ENCODE measurements around the gene CNN1. TPM values are rescaled to one million over a fixed set of nuclear protein-coding genes. Genes with fewer than 3 reads are reported as not detected.

The CNN1 gene
- total RNA-seq, 1 experiment from 2014 or later, result 0.54 TPM

DNA sequence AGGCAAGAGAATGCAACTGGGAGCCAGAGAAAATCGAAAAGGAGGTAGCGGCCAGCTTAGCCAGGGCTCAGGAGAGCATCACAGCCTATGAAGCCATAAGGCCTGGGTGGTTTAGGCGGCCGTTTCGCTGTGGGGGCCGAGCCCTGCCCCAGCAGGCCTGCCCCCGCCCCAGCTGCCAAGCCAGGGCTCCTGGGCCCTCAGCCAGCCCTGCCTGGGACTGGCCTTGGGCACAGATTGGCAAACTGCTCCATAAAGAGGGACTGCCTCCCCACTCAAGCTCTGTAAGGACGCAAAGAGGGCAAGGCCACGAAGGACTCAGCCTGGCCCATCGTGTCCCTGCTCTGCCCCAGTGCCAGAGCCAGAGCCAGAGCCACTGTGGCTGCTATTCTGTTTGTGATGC lies 43.2 kb upstream of the CNN1 start:
- TF ChIP-seq, protein P1, sequence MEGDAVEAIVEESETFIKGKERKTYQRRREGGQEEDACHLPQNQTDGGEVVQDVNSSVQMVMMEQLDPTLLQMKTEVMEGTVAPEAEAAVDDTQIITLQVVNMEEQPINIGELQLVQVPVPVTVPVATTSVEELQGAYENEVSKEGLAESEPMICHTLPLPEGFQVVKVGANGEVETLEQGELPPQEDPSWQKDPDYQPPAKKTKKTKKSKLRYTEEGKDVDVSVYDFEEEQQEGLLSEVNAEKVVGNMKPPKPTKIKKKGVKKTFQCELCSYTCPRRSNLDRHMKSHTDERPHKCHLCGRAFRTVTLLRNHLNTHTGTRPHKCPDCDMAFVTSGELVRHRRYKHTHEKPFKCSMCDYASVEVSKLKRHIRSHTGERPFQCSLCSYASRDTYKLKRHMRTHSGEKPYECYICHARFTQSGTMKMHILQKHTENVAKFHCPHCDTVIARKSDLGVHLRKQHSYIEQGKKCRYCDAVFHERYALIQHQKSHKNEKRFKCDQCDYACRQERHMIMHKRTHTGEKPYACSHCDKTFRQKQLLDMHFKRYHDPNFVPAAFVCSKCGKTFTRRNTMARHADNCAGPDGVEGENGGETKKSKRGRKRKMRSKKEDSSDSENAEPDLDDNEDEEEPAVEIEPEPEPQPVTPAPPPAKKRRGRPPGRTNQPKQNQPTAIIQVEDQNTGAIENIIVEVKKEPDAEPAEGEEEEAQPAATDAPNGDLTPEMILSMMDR (IDR thresholded peaks at IDR 0.05; ENCODE audit: insufficient read depth in 1 of 2, low read depth in 1 of 2, low read length in 1 of 2, severe bottlenecking in 1 of 2, unreplicated experiment in 1 of 2), result no peak

DNA sequence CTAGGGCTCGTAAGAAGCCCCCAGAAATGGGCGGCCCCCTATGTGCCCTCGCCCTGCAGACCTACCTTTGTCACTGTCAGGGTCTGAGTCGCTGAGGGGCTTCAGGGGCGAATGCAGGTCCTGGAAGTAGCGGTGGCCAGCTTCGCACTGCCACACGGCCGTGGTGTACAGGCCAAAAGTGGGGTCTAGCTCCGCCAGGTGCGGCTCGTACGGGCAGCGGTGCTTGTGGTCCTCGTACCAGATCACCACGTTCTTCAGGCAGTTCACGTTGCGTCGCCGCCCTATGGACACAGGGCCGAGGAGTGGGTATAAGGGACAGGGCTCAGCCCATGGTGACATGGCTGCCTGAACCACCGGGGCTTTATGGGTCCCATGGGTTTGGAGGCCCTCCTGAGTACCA lies 42.8 kb upstream of the CNN1 start:
- Mint-ChIP-seq H3K9me3 (ENCODE audit: unreplicated experiment) (no peaks in the 10 kb centered on the region), H3K4me3 (ENCODE audit: unreplicated experiment) (no peak overlapping the region), H3K36me3 (ENCODE audit: insufficient read depth, unreplicated experiment) (peaks cover 14% of the 10 kb centered on the region), H3K27ac (ENCODE audit: unreplicated experiment) (no peak overlapping the region), H3K27me3 (ENCODE audit: insufficient read depth, unreplicated experiment) (no peaks in the 10 kb centered on the region), H3K4me1 (ENCODE audit: low read depth, unreplicated experiment) (peaks cover 4% of the 10 kb centered on the region)
- Histone ChIP-seq H3K36me3 (ENCODE audit: control insufficient read depth, insufficient read depth, low read length) (no peaks in the 10 kb centered on the region; the same call in 1 of the 2 replicates), H3K27me3 (replicated peaks; ENCODE audit: control insufficient read depth, insufficient read depth, low read length) (no peaks in the 10 kb centered on the region), H3K4me1 (peaks cover under 1% of the 10 kb centered on the region; the same call in 1 of the 2 replicates), H3K9me3 (no peaks in the 10 kb centered on the region), H3K4me3 (ENCODE audit: low read depth, low read length) (no peak overlapping the region)
- BruUV-seq (replicated peaks), result no TSS peak
- TF ChIP-seq, protein P1 (IDR thresholded peaks at IDR 0.05; ENCODE audit: insufficient read depth in 1 of 2, low read depth in 1 of 2, low read length in 1 of 2, severe bottlenecking in 1 of 2, unreplicated experiment in 1 of 2), result no peak
- ChIA-PET CTCF (no interaction called here), POLR2A (interaction anchor here (0.7 kb wide), 1 partner anchor 47 kb away, joined by 7 read pairs; no protein-coding TSS in a partner anchor)
- DNase-seq, result no peak
- intact Hi-C loops (cut with micrococcal nuclease; ENCODE audit: unreplicated experiment), result loop anchor here (1.0 kb wide), 1 partner anchor 91 kb away; no protein-coding TSS in a partner anchor

More for the DNA sequence above, 43.2 kb upstream of the CNN1 start:
- H3K4me1 ChIP-seq, result peaks cover 5% of the 10 kb centered on the region; the same call in 1 of the 2 replicates
- no peak overlapping the region for H3K4me3 Mint-ChIP-seq (ENCODE audit: unreplicated experiment)
- ChIA-PET CTCF (no interaction called here), POLR2A (no interaction called here)
- H3K27me3 ChIP-seq (replicated peaks; ENCODE audit: control insufficient read depth, insufficient read depth, low read length), result no peaks in the 10 kb centered on the region
- no peaks in the 10 kb centered on the region; the same call in 1 of the 2 replicates for H3K36me3 ChIP-seq (ENCODE audit: control insufficient read depth, insufficient read depth, low read length)
- H3K4me3 ChIP-seq (ENCODE audit: low read depth, low read length), result no peak overlapping the region
- no peaks in the 10 kb centered on the region for H3K9me3 ChIP-seq
- intact Hi-C loops (cut with micrococcal nuclease; ENCODE audit: unreplicated experiment), result no loop called here
- no peak overlapping the region for H3K27ac Mint-ChIP-seq (ENCODE audit: unreplicated experiment)
- no peaks in the 10 kb centered on the region for H3K27me3 Mint-ChIP-seq (ENCODE audit: insufficient read depth, unreplicated experiment)
- H3K36me3 Mint-ChIP-seq (ENCODE audit: insufficient read depth, unreplicated experiment), result peaks cover 14% of the 10 kb centered on the region
- DNase-seq, result no peak
- BruUV-seq (replicated peaks), result no TSS peak
- H3K4me1 Mint-ChIP-seq (ENCODE audit: low read depth, unreplicated experiment), result peaks cover 8% of the 10 kb centered on the region
- no peaks in the 10 kb centered on the region for H3K9me3 Mint-ChIP-seq (ENCODE audit: unreplicated experiment)

DNA sequence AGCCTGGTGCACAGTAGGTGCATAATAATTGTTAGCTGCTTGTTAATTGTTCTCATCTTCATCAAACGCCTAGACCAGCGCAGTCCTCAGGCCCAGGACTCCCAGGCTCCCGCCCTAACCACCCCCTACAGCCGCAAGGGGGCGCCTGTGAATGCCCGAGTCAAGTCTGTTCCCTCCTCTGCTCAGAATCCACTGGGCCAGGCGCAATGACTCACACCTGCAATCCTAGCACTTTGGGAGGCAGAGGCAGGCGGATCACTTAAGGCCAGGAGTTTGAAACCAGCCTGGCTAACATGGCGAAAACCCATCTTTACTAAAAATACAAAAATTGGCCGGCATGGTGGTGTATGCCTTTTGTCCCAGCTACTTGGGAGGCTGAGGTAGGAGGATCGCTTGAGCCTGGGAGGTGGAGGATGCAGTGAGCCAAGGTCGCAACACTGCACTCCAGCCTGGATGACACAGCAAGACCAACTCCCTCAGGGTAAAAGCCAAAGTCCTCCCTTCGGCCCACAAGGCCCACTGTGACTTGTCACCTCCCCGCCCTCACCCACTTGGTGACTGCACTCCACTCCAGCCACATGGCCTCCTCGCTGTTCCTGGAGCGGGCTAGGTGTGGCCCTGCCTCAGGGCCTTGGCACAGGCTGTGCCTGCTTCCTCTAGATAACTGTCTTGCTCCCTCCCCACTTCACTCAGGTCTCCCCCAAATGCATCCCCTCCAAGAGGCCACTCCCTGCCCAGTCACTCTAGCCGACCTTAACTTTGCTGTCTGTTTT lies 42.1 kb upstream of the CNN1 start:
- CTCF ChIA-PET, result no interaction called here
- H3K36me3 Mint-ChIP-seq (ENCODE audit: insufficient read depth, unreplicated experiment), result peaks cover 14% of the 10 kb centered on the region
- intact Hi-C loops (cut with micrococcal nuclease; ENCODE audit: unreplicated experiment), result loop anchor here (1.0 kb wide), 1 partner anchor 91 kb away; no protein-coding TSS in a partner anchor

More for the DNA sequence above, 42.1 kb upstream of the CNN1 start:
- no TSS peak for BruUV-seq (replicated peaks)
- no peaks in the 10 kb centered on the region for H3K4me1 ChIP-seq
- Mint-ChIP-seq H3K4me3 (ENCODE audit: unreplicated experiment) (no peak overlapping the region), H3K27ac (ENCODE audit: unreplicated experiment) (no peak overlapping the region), H3K4me1 (ENCODE audit: low read depth, unreplicated experiment) (no peaks in the 10 kb centered on the region), H3K9me3 (ENCODE audit: unreplicated experiment) (no peaks in the 10 kb centered on the region), H3K27me3 (ENCODE audit: insufficient read depth, unreplicated experiment) (no peaks in the 10 kb centered on the region)
- POLR2A ChIA-PET, result interaction anchor here (0.7 kb wide), 1 partner anchor 46 kb away, joined by 7 read pairs; no protein-coding TSS in a partner anchor
- no peak overlapping the region for H3K4me3 ChIP-seq (ENCODE audit: low read depth, low read length)
- TF ChIP-seq, protein P1 (IDR thresholded peaks at IDR 0.05; ENCODE audit: insufficient read depth in 1 of 2, low read depth in 1 of 2, low read length in 1 of 2, severe bottlenecking in 1 of 2, unreplicated experiment in 1 of 2), result peak; percentile 55 to 57
- no peaks in the 10 kb centered on the region; the same call in 1 of the 2 replicates for H3K36me3 ChIP-seq (ENCODE audit: control insufficient read depth, insufficient read depth, low read length)
- peak; percentile 75 to 76 for DNase-seq
- H3K27me3 ChIP-seq (replicated peaks; ENCODE audit: control insufficient read depth, insufficient read depth, low read length), result no peaks in the 10 kb centered on the region
- no peaks in the 10 kb centered on the region for H3K9me3 ChIP-seq

Data from Caco-2 (cell line).